Stimulated activated CD4-positive, alpha-beta T cell treated with anti-CD3 and anti-CD28 coated beads, Interleukin-4, amount 100 ng/mL, for 1 hour (primary cell): Measurements from ENCODE around the gene STAT4.
"Not testable (repeated sequence)": the region's sequence is repeated elsewhere in the genome, so short reads cannot be mapped to it uniquely, and the experiment has no call there.

Experiments used
- DNase-seq: peaks from one replicate; pipeline ENCODE4 v3.0.0-alpha.2; 2020

Gene STAT4

GRCh38 chr2:191012845-191013681, 137.7 kb downstream of the STAT4 start:
- DNase-seq, result no peak

DNA sequence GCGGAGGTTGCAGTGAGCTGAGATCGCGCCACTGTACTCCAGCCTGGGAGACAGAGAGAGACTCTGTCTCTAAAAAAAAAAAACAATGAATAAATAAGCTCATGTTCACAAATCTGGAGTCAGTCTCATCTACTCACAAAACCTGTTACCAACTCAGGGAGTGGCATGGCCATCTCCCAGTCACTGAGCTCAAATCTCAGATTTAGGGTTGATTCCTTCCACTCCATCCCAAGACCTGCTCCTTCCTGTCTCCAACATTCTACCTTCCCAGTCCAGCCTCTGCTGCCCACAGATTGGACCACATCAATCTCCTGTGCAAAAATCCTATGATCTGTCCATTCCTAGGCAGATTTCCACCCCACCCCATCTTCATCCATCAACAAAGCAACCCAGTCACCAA, 138.4 kb downstream of the STAT4 start:
- no peak for DNase-seq

GRCh38 chr2:191010887-191011885, 139.6 kb downstream of the STAT4 start:
- no peak for DNase-seq

DNA sequence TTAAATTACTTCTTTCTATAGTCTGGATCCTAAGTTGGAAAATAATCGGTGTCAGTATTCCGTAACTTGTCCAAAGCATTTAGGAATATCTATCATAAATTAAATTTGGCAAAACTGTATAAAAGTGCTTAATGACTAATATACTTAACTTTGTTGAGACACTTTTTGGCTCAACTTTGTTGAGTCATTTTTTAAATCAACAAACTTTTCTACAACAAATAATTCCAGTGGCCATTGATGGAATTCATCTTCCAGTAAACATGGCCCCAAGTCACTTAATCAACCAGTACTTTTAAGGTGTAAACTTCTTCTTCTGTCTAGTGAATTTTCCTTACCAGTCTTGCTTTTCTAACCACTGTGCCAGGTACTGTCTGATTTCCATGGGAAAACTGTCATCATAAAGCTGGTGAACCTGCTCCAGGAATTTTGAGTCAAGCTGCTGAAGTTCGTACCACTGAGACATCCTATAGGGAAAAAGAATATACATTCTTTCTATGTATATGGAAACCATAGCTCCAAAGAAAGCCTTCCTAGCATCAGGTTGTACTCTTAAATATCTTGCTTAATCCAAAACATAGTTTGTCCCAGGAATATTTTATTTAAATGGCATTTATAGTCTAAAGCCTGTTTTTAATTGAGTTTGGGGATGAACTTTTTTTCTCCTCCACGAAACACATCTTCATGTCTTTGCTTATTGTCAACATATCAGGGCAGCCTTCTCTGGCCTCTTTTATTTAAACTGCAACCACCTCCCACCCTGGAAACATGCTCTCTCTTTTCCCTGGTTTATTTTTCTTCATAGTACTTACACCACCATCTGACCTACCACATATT, 141.0 kb downstream of the STAT4 start:
- DNase-seq, result no peak

DNA sequence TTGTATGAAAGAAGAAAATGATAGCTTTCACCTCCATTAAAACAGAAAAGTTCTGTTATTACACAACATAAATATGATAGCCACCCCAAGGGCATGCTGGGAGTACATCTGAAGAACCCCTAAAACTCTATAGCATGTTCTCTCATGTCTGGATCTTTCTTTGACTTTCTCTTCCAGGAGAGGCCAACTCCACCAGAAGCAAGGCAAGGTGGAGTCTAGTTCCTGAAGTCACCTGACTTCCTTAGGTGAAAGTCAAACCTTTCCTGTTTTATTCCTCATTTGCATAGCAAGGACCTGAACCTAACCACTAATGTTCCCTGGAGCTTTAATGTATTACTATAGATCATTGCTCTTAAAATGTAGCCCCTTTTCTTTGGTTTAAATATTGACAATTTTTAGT, 142.5 kb downstream of the STAT4 start:
- DNase-seq, result no peak

DNA sequence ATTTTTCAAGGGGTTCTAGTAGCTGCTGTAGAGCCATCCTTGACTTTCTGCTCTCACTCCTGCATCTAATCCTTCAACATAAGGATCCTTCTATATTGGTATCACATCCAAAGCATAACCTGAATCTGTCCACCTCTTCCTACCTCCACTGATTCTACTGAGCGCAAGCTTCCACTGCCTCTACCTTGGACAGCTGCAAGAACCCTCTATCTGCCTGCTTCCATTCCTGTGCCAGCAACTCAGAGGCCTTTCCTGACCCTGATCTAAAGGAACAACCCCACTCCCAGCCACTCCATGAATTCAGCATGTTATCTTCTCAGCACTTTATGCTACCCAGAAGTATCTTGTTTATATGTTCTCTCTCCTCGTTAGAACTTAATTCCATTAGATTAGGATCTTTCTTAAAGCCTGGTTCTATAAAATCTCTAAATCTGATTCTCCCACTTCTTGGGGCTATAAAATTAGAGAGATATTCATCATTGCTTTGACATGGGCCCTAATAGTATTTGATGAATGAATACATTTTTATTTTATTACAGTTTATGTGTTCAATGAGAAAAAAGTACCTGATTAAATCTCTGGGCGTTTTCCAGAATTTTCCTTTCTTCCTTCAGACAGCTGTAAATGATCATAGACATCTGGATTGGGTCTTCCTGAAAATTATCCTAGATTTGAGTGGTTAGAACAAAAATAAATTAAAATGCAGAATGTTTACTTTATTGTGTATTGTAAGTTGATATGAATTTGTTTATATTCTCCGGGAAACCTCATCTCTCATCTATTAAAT, 143.6 kb downstream of the STAT4 start:
- DNase-seq, result no peak

DNA sequence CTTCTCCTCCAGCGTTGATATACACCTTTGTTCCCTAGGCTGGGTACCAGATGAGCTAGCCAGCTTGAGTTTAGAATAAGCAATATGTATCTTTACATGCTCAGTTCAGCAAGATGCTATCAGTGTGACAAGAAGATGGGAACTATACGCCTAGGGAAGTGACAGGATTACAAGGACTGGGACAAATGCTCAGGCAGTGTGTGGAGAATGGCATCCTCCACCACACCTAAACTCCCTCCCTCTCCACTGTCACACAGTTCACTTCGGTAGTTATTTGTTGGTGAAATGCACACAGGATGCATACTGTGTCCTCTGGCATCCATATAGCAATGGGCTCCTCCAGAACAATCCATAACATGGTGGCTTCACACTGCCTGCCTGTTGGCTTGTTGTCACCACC, 144.5 kb downstream of the STAT4 start:
- no peak for DNase-seq

GRCh38 chr2:191003405-191004309, 147.1 kb downstream of the STAT4 start:
- DNase-seq, result no peak

- no peak for DNase-seq
These were observed 149.2 kb downstream of the STAT4 start for GRCh38 chr2:191001624-191002023.

DNA sequence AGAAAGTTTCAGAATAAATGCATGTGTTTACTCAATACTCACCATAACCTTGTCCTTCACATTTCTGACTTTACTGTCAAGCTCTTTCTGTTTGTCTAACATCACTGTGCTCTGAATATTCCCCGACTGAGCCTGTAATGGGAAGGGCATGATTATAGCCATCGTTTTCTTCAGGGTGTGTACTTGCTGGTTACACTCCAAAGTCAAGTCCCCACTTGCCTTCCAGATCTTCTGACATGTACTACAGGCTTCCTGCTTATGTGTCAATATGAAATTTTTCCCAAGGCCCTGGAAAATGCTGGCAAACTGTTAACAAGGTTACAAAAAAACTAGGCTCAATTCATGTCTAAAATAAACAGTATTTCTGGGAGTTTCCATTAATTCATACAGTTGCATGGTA, 149.8 kb downstream of the STAT4 start:
- DNase-seq, result no peak

GRCh38 chr2:190999949-191000665, 150.7 kb downstream of the STAT4 start:
- no peak for DNase-seq

DNA sequence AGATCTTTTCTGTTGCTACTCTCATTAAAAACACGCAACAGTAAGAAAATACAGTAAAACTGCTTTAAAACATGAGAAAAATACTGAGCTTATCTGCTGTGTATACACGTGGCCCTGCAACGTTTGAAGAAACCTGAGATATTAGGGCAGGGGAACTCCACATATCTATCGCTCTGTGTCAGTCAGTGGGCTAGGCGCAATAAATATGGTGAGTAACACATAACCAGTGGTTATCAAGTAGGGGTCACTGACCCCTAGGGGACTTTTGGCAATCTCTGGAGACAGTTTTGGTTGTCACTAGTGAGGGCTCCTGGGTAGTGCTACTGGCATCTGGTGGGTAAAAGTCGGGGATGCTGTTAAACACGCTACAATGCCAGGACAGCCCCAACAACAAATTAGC, 151.7 kb downstream of the STAT4 start:
- no peak for DNase-seq

GRCh38 chr2:190997526-190998113, 153.2 kb downstream of the STAT4 start:
- no peak for DNase-seq

DNA sequence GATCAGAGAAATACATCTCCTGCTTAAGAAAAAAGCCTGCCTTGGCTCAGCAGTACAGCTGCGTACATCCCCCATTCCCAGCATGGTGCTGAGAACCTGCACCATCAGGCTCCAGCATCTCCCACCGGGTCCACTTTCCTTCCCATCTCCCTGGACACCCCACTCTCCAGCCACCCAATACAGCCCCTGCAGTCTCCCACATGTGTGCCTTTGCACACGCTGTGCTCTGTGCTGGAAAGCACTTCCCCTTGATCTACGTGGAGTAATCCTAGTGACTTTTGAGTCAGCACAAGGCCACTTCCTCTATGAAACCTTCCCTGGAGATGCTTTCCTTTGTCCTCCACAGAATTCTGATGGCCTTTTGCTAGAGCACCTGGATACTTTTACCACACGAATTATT, 153.8 kb downstream of the STAT4 start:
- no peak for DNase-seq

- no peak for DNase-seq
These were observed 154.4 kb downstream of the STAT4 start for GRCh38 chr2:190996338-190996946.

DNA sequence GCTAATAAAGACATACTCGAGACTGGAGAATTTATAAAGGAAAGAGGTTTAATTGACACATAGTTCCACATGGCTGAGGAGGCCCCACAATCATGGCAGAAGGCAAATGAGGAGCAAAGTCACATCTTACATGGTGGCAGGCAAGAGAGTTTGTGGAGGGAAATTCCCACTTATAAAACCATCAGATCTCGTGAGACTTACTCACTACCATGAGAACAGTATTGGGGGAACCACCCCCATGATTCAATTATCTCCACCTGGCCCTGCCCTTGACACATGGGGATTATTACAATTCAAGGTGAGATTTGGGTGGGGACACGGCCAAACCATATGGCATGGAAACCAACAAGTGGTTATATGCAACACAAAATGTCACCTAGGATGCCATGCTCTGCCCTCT, 155.5 kb downstream of the STAT4 start:
- not testable (repeated sequence) for DNase-seq

DNA sequence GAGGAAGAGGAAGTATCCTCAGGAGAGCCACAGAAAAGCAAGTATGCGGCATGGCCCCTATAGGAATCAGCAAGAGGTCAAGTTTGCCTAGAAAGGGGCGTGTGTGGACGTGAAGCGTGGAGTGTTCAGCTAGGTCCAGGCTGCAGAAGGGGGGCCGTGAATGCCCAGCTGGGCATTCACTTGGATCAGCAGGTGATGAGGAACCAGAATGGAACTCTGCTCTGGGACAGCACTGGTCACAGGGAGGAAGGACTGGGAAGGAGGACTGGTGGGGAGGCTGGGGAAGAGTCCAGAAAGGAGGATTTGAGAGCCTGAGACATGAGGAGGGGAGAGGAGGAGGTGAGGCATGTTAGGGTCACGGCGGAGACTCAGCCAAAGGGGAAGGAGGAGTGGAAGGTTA, 156.6 kb downstream of the STAT4 start:
- no peak for DNase-seq

GRCh38 chr2:190993292-190993643, 157.5 kb downstream of the STAT4 start:
- DNase-seq, result no peak

DNA sequence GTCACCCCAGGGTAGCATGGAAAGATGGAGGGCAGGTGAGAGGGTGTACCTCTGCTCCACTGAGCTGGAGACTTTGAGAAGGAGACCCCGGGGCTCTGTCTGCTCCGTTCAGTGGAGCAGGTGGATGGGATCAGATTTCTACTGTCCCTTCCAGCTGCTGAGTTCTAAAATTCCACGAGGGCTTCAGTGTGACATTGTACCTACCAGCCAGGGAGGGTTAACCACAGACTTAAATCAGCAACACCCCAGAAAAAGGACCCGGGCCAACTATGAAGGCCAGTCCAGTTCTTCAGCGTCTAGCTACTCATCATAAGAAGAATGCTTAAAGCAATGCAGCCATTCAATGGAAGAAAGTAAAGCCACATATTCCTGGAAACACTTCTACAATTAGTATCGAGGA, 160.7 kb downstream of the STAT4 start:
- no peak for DNase-seq

DNA sequence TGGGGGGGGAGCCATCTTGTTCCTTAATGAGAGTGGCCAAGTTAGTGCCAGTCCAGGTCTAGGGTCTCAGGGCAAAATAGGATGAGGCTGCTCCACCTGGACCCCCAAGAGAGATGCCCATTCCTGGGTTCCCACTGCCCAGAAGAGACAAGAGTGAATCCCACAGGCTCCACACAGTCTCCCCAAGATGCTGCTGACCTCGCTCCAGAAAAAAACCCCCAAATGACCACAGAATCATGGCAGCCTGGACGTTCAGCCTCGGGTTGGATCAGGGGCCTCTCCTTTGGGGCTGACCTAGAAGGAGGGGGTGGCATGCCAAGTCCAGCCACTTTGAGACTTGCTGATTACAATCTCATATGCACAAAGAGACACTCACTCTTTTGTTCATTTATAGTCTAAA, 161.9 kb downstream of the STAT4 start:
- DNase-seq, result no peak
